ENCODE measurements around the gene PPM1M. TPM values are rescaled to one million over a fixed set of nuclear protein-coding genes. Genes with fewer than 3 reads are reported as not detected.

The PPM1M gene
- total RNA-seq, 1 experiment from 2014 or later: 16.2 TPM

GRCh38 chr3:52288674-52289073, 43.1 kb downstream of the PPM1M start:
- H4K20me1 ChIP-seq (ENCODE audit: insufficient read depth): no peaks in the 10 kb centered on the region
- POLR2A ChIA-PET (ENCODE audit: unreplicated experiment): interaction anchor here (0.6 to 0.7 kb wide), 2 partner anchors 11 to 298 kb away, joined by 3 to 4 read pairs; no protein-coding TSS in a partner anchor
- no TSS peak for BruUV-seq (replicated peaks)
- no peak overlapping the region for H3K27ac ChIP-seq
- H3K4me2 ChIP-seq: peak overlapping the region; percentile 84
- CTCF ChIA-PET: no interaction called here
- no peaks in the 10 kb centered on the region for H3K27me3 ChIP-seq (ENCODE audit: insufficient read depth, low read depth)
- intact Hi-C loops (cut with micrococcal nuclease; ENCODE audit: unreplicated experiment): loop anchor here (5.0 kb wide), 1 partner anchor 71 kb away; no protein-coding TSS in a partner anchor
- H3K9me2 ChIP-seq (ENCODE audit: insufficient read depth): no peaks in the 10 kb centered on the region
- H3K9me3 ChIP-seq (ENCODE audit: insufficient read depth, low read depth): no peaks in the 10 kb centered on the region
- H2AFZ ChIP-seq: no peak overlapping the region
- peak overlapping the region; percentile 79 for H3K4me3 ChIP-seq
- peaks cover 7% of the 10 kb centered on the region; the same call in 1 of the 2 replicates for H3K4me1 ChIP-seq (replicated peaks; ENCODE audit: insufficient read depth)
- no peaks in the 10 kb centered on the region for H3F3A ChIP-seq (ENCODE audit: insufficient read depth, low read depth)
- no peak for DNase-seq
- TF ChIP-seq CTCF (conservative IDR thresholded peaks at IDR 0.05) (no peak), EZH2 (IDR thresholded peaks at IDR 0.05; ENCODE audit: low read depth) (no peak)
- H3K79me2 ChIP-seq (ENCODE audit: low read depth): peaks cover 6% of the 10 kb centered on the region; the same call in 1 of the 2 replicates
- no peaks in the 10 kb centered on the region for H3K36me3 ChIP-seq (ENCODE audit: low read depth)

- CTCF ChIA-PET: no interaction called here
- TF ChIP-seq EZH2 (IDR thresholded peaks at IDR 0.05; ENCODE audit: low read depth): no peak
- TF ChIP-seq CTCF (conservative IDR thresholded peaks at IDR 0.05): no peak
- no peak overlapping the region for H2AFZ ChIP-seq
- H3K4me2 ChIP-seq: no peak overlapping the region
- intact Hi-C loops (cut with micrococcal nuclease; ENCODE audit: unreplicated experiment): loop anchor here (5.0 kb wide), 1 partner anchor 72 kb away; no protein-coding TSS in a partner anchor
- BruUV-seq (replicated peaks): no TSS peak
- no peaks in the 10 kb centered on the region for H3K9me3 ChIP-seq (ENCODE audit: insufficient read depth, low read depth)
- H4K20me1 ChIP-seq (ENCODE audit: insufficient read depth): no peaks in the 10 kb centered on the region
- H3F3A ChIP-seq (ENCODE audit: insufficient read depth, low read depth): no peaks in the 10 kb centered on the region
- peaks cover 7% of the 10 kb centered on the region; the same call in 1 of the 2 replicates for H3K4me1 ChIP-seq (replicated peaks; ENCODE audit: insufficient read depth)
- no peak overlapping the region for H3K27ac ChIP-seq
- POLR2A ChIA-PET (ENCODE audit: unreplicated experiment): no interaction called here
- no peaks in the 10 kb centered on the region for H3K36me3 ChIP-seq (ENCODE audit: low read depth)
- no peaks in the 10 kb centered on the region for H3K9me2 ChIP-seq (ENCODE audit: insufficient read depth)
- peaks cover 6% of the 10 kb centered on the region; the same call in 1 of the 2 replicates for H3K79me2 ChIP-seq (ENCODE audit: low read depth)
- no peak overlapping the region for H3K4me3 ChIP-seq
- DNase-seq: no peak
- no peaks in the 10 kb centered on the region for H3K27me3 ChIP-seq (ENCODE audit: insufficient read depth, low read depth)
Observed at GRCh38 chr3:52289338-52289746, 43.8 kb downstream of the PPM1M start.

- TF ChIP-seq EZH2 (IDR thresholded peaks at IDR 0.05; ENCODE audit: low read depth) (no peak), CTCF (conservative IDR thresholded peaks at IDR 0.05) (no peak)
- no peaks in the 10 kb centered on the region for H3K9me3 ChIP-seq (ENCODE audit: insufficient read depth, low read depth)
- ChIA-PET POLR2A (ENCODE audit: unreplicated experiment) (no interaction called here), CTCF (no interaction called here)
- intact Hi-C loops (cut with micrococcal nuclease; ENCODE audit: unreplicated experiment): loop anchor here (5.0 kb wide), 2 partner anchors 73 to 97 kb away; no protein-coding TSS in a partner anchor
- H3K27me3 ChIP-seq (ENCODE audit: insufficient read depth, low read depth): no peaks in the 10 kb centered on the region
- peaks cover 6% of the 10 kb centered on the region; the same call in 1 of the 2 replicates for H3K79me2 ChIP-seq (ENCODE audit: low read depth)
- DNase-seq: no peak
- H3K9me2 ChIP-seq (ENCODE audit: insufficient read depth): no peaks in the 10 kb centered on the region
- peaks cover 7% of the 10 kb centered on the region; the same call in 1 of the 2 replicates for H3K4me1 ChIP-seq (replicated peaks; ENCODE audit: insufficient read depth)
- no peak overlapping the region for H3K4me3 ChIP-seq
- H4K20me1 ChIP-seq (ENCODE audit: insufficient read depth): no peaks in the 10 kb centered on the region
- no peaks in the 10 kb centered on the region for H3K36me3 ChIP-seq (ENCODE audit: low read depth)
- no peaks in the 10 kb centered on the region for H3F3A ChIP-seq (ENCODE audit: insufficient read depth, low read depth)
- BruUV-seq (replicated peaks): no TSS peak
- H2AFZ ChIP-seq: no peak overlapping the region
- no peak overlapping the region for H3K4me2 ChIP-seq
- H3K27ac ChIP-seq: no peak overlapping the region
Observed at GRCh38 chr3:52289747-52290595, 44.4 kb downstream of the PPM1M start.
